Epithelial cell of esophagus (primary cell): ENCODE measurements around the gene SLFNL1.
A peak's percentile ranks its signal among the peaks of the same experiment; 100 is the strongest.

Source experiments
- DNase-seq: peaks from one replicate; pipeline ENCODE4 v3.0.0; 2010; ENCODE audit warnings: low read depth
- H3K4me3 ChIP-seq: 2 replicates; pipeline ENCODE4 v1.5.1; 2011; ENCODE audit warnings: mild to moderate bottlenecking, low read length, control low read depth
- CTCF ChIP-seq: IDR thresholded peaks from 2 replicates; pipeline ENCODE4 v1.5.1; 2011; ENCODE audit warnings: low read depth, mild to moderate bottlenecking, low read length, control low read depth, inconsistent platforms; ENCODE audit not compliant: insufficient read depth; ENCODE audit errors: missing control alignments

The SLFNL1 gene

GRCh38 chr1:41015281-41015896 lies 6.1 kb downstream of the SLFNL1 start:
- no peak for DNase-seq
- no peak for TF ChIP-seq CTCF
- H3K4me3 ChIP-seq = no peak overlapping the region

GRCh38 chr1:41014871-41015270 lies 6.7 kb downstream of the SLFNL1 start:
- no peak for TF ChIP-seq CTCF
- DNase-seq = no peak
- H3K4me3 ChIP-seq = no peak overlapping the region

GRCh38 chr1:41013796-41014195 lies 7.7 kb downstream of the SLFNL1 start:
- no peak for TF ChIP-seq CTCF
- H3K4me3 ChIP-seq = no peak overlapping the region
- no peak for DNase-seq

- no peak overlapping the region for H3K4me3 ChIP-seq
- DNase-seq = no peak
- TF ChIP-seq CTCF = no peak
These were observed 8.5 kb downstream of the SLFNL1 start for GRCh38 chr1:41013024-41013423.

- TF ChIP-seq CTCF = no peak
- H3K4me3 ChIP-seq = no peak overlapping the region
- no peak for DNase-seq
These were observed 11.2 kb downstream of the SLFNL1 start for GRCh38 chr1:41010345-41010744.

GRCh38 chr1:41009466-41009865 lies 12.1 kb downstream of the SLFNL1 start:
- H3K4me3 ChIP-seq = no peak overlapping the region
- peak; percentile 79 for DNase-seq
- TF ChIP-seq CTCF = no peak
